Islet precursor cell (in vitro differentiated cells): Measurements from ENCODE around the gene RGS10.

Source experiments
- DNase-seq: peaks from one replicate; pipeline ENCODE4 v3.0.0-alpha.2; 2018

The RGS10 gene

DNA sequence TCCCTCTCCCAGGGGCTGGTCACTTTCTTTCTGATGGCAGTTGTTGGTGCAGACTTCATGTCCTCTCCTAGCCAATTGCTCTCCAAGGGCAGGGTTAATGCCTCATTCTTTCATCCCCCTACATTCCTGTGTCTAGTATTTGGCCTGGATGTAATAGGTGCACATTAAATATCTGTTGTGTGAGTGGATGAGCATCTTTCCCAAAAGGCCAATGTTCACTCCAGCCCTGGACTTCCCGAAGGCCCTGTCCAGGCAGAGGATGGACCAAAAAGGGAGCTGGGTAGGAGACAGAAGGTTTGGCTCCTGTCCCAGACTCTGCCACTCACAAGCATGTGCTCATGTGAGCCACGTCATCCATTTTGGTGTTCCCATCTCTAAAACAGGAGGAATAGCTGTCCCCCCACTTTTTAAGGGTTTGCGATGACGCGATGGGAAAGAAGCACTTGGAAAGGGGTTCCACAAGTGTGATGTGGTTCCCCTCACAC lies 47.5 kb downstream of the RGS10 start:
- DNase-seq: no peak

DNA sequence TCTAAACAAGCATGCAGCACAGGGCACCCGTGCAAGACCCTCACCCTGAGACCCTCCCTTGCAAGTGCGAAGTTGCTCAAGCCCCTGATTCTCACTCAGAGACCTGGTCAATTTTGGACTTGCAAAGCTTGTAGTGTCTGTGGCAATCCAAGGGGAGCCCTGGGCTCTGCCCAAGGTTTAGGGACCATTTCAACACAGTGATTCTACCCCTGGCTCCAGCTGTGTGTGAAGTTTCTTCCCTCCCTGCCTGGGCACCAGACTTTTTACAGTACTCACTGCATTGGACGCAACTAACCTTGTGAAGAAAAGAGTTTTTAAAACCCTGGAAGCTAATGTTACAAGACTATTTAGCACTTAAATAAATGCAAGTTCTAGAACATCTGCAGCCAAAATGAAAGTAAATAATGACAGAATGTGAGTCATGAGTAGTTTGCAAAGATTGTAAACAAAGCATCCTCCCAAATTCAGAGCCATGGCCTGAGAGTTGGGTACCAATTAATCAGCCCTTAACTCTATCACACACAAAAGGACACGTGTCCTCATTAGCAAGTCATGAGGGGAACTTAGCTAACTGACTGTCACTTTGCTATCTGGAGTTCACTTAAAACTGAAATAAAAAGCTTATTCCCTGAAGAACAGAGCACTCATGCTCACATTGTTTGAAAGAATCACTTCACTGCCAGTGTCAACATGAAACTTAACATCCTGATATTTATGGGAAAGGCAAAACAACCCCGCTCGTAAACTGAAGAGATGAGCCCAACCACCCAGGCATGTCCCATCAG lies 48.1 kb downstream of the RGS10 start:
- no peak for DNase-seq

DNA sequence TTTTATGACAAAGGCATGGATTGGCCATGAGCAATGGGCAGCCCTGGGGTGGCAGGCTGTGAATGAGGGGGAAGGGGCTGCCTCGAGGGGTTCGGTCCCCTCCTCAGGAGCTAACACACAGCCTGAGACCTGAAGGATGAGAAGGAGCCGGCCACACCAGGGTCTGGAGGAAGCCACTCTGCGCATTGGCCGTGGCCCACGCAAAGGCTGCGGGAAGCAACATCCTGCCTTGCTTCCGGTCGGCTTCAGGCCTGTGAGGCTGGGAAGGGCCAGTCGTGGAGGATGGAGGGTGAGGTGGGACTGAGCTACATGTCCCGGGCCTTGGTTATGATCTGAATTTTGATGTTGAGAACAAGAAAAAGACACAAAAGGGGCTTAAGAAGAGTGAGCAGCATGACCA lies 49.4 kb downstream of the RGS10 start:
- no peak for DNase-seq

DNA sequence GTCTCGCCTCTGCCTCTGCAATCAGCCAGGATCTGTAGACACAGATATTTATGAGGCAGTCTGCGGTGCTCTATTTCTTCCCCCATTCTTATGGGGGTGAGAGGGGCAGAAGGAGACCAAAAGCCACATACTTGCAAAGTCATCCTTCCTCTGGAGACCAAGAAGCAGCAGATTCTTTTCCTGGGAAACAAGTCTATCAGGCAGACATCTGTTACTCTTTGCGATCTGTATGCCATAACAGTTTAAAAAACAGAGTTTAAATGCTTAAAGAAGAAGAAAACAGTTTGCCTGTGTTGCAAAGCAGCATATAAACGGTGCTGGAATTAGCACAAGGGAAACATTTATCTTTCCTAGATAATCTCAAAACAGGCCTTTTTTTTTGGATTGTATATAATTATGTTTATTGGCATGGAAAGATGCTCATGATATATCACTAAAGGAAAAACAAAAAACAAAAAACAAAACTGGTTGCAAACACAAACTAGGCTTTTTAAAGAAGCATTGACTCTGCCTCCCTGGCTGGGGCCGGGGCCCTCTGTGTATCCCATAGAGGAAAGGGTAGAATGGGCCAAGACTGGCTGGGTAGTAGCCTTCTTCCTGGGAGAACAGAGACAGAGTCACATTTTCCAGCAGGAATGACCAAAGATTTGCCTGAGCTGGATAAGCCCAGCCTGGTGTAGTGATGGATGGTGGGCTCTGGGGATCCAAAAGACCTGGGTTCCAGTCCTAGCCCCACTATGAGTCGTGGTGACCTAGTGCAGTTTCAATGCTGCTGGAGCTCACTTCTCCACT lies 50.4 kb downstream of the RGS10 start:
- DNase-seq: no peak

DNA sequence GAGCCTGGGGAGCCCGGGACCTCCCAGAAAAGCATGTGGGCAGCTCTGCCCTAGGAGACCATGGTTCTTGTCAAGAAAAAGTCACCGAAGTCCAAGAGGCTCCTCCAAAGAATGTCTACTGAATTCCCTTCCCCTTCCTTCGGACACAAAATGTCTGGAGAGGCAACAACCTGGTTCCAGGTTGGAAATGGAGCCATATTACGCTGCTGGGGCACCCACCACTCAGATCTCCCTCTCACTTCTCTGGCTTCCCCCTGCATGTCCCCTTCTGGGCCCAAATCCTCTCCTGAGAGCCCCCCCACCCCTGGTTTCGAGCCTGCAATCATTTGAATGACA lies 52.6 kb downstream of the RGS10 start:
- no peak for DNase-seq

DNA sequence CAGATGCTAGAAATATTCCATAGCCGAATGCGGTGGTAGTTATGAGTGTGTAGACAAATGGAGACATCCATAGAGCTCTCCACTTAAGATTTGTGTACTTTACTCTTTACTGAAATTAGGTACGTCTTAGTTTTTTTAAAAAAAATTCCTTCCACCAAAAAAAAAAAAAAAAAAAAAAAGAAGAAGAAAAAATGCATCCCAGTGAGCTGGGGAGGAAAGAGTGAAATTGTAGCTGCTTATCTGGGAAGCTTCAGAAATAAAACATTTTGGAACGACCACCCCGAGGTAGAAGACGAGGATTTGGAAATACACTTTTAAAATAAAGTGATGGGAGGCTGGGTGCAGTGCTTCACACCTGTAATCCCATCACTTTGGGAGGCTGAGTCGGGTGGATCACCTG lies 53.8 kb downstream of the RGS10 start:
- no peak for DNase-seq

DNA sequence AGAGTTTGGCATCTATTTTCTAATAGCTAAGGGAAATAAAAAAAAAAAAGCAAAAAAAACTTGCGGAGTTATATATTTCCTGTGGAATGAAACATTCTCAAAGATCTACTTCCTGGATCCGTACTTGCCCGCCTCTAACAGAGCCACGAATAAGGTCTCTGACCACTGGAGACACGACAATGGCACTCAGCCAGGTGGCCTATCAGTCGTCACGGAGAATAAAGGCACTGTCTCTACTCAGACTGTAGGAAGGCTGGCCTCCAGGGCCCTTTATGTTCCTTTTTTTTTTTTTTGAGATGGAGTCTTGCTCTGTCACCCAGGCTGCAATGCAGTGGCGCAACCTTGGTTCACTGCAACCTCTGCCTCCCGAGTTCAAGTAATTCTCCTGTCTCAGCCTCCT lies 58.7 kb downstream of the RGS10 start:
- no peak for DNase-seq

DNA sequence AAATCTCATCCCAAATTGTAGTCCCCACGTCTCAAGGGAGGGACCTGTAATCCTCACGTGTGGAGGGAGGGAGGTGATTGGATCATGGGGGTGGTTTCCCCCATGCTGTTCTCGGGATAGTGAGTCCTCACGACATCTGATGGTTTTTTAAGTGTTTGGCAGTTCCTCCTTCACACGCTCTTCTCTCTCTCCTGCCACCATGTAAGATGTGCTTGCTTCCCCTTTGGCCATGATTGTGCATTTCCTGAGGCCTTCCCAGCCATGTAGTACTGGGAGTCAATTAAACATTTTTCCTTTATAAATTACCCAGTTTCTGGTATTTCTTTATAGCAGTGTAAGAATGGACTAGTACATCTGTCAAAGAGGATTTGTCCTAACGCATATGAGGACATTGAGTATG lies 59.5 kb downstream of the RGS10 start:
- DNase-seq: no peak

DNA sequence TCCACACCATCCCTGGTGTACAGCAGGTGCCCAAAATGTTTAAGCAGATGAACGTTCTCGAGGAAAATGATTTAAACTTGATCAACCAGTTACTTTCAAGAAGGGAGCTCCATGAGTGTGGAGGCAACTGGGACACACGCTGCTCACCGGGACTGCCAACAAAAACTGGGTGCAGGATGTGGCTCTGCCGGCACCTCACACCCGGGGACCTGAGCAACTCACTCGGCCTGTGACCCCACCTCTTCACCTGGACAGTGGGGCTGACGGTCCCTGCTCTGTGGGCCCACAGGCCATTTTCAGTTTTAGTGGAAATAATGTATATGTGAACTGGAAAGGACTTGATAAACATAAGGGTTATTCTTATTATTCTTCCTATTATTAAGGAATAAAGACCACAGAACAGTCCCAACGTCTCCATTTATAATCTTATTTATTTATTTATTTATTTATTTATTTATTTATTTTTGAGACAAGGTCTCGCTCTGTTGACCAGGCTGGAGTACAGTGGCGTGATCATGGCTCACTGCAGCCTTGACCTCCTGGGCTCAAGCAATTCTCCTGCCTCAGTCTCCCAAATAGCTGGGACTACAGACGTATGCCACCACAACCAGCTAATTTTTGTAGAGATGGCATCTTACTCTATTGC lies 60.6 kb downstream of the RGS10 start:
- DNase-seq: no peak

DNA sequence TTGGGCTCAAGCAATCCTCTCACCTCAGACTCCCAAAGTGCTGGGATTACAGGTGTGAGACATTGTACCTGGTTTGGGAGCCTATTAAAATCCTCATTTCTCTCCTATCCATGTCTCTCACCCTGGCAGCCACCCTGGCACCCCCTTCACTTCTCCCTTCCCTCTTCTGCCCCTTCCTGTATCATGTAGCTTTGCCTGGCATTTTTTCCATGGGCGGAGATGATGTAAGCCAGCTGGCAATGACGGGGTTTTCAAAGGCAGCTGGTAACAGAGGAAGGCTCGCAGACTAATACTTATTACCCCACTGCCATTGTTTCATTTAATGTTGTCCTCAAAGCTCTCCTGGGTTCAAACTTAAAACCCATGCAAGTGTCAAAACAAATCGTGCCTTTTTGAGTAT lies 61.9 kb downstream of the RGS10 start:
- no peak for DNase-seq

DNA sequence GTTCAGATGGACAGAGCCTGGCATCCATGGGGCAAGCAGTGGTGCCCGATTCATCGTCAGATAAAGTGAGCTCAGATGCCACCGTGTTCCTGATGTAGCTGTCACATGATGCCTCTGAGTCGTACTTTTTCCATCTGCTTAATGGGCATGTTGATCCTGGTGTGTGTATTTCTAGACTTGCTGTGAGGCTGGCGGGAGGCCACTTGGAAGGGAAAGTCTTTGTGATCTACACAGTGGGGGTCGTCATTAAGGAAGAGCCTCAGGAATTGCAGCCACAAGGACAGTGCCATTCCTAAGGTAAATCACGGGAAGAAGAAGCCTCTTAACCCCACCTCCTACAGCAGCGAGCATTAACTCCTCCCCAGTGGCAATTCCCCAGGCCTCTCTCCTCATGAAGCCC lies 63.0 kb downstream of the RGS10 start:
- DNase-seq: no peak

DNA sequence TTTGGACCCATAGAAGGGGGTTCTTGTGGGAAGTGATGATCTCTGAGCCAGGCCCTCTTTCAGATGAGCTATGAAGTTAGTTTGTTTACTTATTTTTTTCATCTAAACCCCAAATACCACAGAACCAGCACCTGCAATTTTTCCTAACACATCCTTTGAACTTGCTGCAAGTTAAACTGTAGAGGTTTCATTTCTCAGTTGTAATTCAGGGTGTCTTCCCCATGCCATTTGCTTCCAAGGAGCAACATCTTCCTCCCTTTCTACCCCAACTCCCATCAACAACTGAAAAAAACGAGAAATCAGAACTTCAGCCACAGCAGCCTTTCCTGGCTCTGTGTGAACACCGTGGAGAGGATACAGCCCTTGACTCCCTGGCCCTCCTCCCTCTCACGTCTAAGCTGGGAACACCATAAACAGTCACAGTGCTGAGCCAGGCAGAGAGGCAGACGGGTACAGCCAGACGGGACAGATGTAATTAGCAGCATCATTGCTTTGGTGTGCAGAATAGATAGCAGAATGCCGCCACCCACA lies 63.6 kb downstream of the RGS10 start:
- peak; percentile 70 for DNase-seq

DNA sequence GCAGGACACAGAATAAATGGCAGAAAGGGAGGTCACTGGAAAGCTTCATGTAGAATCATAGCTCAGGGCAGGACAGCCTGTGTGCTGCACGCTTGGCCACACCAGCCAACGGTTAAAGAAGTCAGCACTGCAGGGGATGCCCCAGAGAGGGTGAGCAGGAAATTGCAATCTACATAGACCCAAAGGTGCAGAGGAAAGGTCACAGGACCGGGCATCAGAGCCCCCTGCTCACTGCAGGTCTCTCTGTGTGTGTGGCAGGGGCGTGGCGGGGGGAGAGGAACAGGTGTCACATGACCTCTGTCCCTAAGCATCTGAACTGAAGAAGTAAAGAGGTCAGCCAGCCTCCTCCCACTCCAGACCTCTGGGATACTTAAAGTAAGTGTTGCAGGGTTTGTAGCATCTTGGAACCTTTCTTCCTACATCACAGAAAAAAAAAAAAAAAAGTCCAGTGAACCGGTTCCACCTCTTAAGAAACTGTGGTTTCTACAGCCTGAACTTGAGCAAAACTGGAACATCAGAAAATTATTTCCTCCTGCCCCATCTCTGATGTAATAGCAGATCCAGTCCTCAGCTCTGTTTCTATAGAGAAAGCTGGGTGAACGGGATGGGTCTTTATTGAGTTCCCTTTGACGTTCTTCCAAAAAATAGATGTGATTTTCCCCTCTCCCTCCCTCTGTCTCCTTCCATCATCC lies 64.3 kb downstream of the RGS10 start:
- DNase-seq: no peak

DNA sequence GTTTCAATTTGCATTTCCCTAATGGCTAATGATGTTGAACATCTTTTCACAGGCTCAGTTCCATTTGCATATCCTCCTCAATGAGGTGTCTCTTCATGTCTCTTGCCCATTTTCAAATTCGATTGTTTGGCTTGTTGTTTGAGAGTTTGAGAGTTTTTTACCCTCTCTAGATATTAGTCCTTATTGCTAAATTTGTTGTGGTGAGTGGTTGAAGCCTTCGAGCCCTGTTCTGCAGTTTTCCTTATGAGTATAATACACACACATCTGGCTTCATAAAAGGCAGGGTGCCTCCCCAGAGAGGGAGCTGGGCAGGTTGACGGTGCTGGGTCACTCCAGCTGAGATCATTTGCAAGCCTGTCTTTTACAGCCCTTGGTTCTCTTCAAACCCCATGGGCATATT lies 65.1 kb downstream of the RGS10 start:
- no peak for DNase-seq

DNA sequence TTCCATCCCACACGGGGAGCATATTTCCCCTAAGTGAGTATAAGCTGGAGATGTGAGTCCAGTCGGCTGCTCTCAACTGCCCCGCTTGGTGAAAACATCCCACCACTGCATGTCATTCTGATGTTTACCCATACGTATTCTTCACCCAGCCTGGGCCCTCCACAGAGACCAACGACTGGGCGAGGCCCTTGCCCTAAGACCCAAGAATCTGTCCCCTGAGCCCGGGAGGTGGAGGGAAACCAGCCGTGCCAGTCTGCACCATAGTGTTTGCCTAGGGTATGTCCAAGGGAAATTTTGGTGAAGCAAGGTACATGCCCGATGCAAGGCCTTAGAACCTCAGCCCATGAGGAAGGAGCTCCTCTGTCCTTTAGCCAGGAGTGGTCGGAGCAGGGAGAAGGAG lies 67.9 kb downstream of the RGS10 start:
- DNase-seq: no peak

DNA sequence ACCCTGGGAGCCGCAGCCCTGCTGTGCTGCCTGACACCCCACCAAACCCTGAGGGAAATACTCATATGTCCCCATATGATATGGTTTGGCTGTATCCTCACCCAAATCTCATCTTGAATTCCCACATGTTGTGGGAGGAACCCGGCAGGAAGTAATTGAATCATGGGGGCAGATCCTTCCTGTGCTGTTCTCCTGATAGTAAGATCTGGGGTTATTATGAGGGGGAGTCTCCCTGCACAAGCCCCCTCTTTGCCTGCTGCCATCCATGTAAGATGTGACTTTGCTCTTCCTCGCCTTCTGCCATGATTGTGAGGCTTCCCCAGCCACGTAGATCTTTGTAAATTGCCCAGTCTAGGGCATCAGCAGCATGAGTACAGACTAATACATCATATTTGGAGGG lies 68.7 kb downstream of the RGS10 start:
- DNase-seq: no peak

DNA sequence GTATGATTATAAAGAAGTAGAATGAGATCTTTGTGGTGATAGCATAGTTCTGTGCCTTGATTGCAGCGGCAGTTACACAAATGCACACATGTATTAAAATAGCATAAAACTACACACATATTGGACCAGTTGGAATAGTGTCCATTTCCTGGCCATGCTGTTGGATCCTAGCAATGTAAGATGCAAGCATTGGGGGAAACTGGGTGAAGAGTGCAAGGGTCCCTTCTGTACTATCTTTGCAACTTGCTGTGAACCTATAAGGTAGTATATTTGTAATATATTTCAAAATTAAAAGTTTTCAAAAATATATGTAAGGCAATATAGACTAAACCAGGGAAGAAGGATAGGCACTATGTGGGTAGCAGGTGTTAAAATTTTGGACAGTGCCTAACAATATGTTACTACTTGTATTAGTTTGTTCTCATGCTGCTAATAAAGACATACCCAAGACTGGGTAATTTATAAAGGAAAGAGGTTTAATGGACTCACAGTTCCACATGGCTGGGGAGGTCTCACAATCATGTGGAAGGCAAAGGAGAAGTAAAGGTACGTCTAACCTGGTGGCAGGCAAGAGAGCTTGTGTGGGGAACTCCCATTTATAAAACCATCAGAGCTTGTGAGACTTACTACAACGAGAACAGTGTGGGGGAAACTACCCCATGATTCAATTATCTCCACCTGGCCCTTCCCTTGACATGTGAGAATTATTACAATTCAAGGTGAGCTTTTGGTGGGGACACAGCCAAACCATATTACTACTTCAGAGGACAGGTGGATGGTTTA lies 71.4 kb downstream of the RGS10 start:
- DNase-seq: no peak

DNA sequence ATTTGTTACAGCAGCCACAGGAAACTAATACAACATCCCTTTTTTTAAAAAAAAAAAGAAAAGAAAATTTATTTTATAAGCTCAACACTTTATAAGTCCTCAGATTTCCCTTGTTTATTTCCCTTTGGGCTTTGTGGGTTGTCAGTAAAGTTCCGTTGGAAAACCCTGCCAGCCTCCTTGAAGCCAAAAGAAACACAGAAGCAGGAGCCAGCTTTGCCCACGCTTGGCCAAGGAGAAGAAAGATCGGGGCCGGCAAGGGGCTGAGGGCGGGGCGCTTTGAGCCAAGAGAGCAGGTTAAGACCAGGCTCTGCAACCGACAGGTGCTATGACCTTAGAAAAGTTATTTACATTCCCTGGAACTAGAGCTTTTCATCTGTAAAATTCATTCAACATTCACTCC lies 72.7 kb downstream of the RGS10 start:
- DNase-seq: no peak

DNA sequence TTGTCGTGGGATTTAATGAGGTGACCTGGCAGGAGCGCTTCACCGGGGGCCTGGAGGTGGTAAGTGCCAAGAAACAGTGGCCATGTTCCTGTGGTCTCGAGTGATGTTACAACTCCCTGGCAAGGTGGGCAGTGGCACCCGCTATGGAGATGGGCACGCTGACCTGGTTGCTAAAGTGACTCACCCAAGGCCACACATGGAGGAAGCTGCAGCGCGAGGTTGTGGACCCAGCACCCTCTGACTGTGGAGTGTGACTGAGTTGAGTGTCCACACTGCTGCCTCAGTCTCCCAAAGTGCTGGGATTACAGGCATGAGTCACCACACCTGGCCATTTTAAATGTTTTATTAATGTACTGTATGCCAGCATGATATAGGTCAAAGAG lies 73.2 kb downstream of the RGS10 start:
- DNase-seq: no peak

DNA sequence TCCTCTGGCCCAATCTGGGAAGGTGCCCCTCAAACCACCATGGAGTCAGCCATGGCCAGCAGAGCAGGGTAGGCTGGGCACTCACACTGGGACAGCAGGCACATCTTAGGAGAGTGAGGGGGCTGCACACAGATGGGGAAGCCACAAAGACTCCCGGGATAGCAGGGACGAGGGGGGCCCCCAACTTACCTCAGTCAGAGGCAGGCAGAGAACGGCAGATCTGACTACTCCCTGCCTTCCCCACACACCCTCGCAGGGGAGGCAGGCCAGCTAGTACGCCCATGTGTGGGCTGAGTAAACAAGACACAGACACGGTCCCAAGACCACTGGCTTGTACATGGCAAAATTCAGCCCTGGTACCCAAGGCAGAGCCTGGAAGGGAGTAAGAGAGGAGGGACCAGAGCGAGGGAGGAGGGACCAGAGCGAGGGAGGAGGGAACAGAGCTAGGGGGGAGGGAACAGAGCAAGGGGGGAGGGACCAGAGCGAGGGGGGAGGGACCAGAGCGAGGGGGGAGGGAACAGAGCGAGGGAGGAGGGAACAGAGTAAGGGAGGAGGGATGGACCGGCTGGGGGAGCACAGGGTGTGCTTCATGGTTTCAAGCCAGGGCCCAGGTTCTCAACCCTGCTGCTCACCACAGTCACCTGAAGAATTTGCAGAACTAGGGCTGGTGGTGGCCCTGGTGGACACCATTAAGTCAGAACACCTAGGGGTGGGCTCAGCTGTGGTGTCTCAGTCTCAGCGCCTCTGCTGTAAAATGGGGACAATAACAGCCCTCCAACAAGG lies 73.8 kb downstream of the RGS10 start:
- DNase-seq: no peak

DNA sequence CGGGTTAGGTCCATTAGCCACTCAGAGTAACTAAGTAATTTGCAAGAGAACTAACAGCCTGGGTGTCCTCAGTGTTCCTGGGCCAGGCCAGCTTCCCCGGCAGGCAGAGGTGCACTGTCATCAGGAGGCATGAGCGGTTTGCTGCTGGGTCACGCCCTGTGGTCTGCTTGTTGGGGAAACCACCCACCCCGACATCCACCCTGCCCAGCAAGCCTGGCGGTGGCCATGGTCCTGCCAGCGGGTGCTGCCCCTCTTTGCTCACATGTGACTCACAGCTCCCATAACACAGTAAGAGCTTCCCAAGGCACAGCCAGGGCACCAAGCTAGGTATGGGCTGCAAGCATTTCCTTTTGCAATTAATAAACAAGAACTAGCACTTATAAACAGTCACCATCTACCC lies 75.9 kb downstream of the RGS10 start:
- no peak for DNase-seq

DNA sequence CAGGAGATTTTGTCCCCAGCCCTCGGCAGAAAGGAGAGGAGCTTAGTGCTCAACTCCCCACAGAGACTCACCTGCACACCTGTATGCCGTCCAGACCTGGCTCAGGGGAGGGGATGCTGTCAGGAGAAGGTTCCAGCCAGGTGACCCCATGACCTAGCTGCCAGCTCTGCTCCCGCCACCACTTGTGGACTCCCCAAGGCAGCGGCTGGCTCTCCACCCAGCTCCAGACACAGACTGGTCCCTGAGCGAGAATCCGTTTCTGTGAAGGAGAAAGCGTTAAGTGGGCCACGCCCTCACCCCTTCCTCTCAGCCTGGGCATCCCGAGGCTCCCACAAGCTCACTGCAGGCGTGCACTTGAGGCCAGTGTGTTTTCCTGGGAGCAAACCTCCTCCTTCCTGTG lies 76.4 kb downstream of the RGS10 start:
- no peak for DNase-seq
